HG02852 (cell line): Measurements from ENCODE around the gene CEP72.
"Not testable (repeated sequence)": the region's sequence is repeated elsewhere in the genome, so short reads cannot be mapped to it uniquely, and the experiment has no call there.

ENCODE experiments used
- ATAC-seq: cut with Tn5 transposase; IDR thresholded peaks from one replicate; pipeline ENCODE4 v1.9.1; 2021; ENCODE audit warnings: mild to moderate bottlenecking, moderate library complexity; ENCODE audit not compliant: unreplicated experiment

CEP72 gene

DNA sequence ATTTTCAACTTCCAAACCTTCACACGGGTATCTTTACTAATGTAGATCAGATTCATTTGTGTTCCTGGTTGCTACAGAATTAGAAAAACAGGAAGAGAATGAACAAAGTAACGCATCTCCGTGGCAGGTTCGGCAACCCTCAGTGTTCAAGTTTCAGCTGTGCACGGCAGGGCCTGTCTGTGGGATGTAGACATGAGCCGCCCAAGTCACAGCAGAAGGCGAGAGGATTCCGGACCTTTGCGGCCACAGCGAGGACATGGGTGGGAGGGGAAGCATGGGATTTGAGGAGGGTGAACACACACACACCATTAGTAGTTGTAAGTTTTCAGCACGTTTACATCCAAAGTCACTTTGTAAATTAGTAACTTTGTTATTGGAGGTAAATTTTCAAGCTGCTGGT is 31.7 kb upstream of the CEP72 start:
- no peak for ATAC-seq

DNA sequence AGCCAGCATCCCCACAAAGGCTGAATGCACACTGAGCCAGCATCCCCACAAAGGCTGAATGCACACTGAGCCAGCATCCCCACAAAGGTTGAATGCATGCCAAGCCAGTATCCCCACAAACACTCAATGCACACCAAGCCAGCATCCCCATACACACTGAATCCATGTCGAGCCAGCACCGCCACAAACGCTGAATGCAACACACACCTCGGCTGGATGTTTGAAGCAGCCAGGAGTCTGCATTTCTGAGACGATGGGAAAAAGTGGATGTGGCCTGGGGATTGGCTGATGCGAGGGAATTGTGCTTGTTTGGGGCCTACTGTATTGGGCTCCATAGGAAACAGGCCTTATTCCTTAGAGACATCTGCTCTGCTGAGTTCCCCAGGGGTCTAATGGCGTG is 30.9 kb upstream of the CEP72 start:
- no peak for ATAC-seq

DNA sequence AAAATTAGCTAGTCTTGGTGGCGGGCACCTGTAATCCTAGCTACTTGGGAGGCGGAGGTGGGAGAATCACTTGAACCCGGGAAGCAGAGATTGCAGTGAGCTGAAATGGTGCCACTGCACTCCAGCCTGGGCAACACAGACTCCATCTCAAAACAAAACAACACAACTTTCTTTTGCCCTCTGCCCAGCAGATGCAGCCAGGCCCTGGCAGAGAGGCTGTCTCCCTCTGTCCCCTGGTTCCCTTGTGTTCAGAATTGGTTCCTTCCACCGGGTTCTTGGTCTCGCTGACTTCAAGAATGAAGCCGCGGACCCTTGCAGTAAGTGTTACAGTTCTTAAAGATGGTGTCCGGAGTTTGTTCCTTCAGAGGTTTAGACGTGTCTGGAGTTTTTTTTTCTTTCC is 30.2 kb upstream of the CEP72 start:
- ATAC-seq: no peak

- not testable (repeated sequence) for ATAC-seq
These were observed 29.7 kb upstream of the CEP72 start for GRCh38 chr5:582445-582844.

- no peak for ATAC-seq
These were observed 29.1 kb upstream of the CEP72 start for GRCh38 chr5:582936-583635.

- no peak for ATAC-seq
These were observed 28.5 kb upstream of the CEP72 start for GRCh38 chr5:583645-584044.

- no peak for ATAC-seq
These were observed 27.9 kb upstream of the CEP72 start for GRCh38 chr5:584216-584615.

DNA sequence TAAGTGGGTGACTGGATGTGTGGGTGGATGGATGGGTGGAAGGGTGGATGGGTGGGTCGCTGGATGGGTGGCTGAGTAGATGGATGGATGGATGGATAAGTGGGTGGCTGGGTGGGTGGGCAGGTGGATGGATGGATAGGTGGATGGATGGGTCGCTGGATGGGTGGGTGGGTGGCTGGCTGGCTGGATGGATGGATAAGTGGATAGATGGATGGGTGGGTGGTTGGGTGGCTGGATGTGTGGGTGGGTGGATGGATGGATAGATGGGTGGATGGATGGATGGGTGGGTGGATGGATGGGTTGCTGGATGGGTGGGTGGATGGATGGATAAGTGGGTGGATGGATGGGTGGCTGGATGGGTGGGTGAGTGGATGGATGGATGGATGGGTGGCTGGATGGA is 27.3 kb upstream of the CEP72 start:
- no peak for ATAC-seq

GRCh38 chr5:585556-585955 is 26.6 kb upstream of the CEP72 start:
- ATAC-seq: no peak

- no peak for ATAC-seq
These were observed 26.0 kb upstream of the CEP72 start for GRCh38 chr5:585962-586628.

- ATAC-seq: no peak
These were observed 25.3 kb upstream of the CEP72 start for GRCh38 chr5:586751-587285.

- ATAC-seq: no peak
These were observed 24.7 kb upstream of the CEP72 start for GRCh38 chr5:587403-587802.

DNA sequence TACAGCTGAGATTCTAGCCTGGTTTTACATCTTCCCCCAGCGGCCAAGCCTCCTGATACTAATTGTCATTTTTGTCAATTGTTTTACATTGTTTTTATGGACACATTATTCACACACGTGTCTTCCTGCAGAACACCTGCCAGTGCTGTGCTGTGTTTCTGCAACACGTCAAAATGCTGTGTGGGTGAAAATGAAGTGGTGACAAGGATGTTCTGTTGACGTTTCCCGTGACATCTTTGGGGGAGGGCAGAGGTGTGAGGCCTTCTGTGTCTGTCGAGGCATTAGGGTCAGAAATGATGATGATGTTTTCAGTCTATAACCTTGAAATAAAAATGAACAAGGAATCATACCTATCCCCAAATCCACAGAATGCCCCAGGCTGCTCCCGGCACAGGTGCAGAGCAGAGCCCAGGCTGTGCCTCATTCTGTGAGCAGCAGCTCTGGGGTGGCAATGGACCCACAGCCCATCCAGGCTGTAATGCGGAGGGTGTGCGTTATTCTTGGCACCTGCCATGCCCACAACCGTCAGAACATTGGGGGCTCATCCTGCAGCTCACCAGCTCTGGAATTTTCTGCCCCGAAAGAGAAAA is 23.6 kb upstream of the CEP72 start:
- no peak for ATAC-seq

GRCh38 chr5:589173-589572 is 23.0 kb upstream of the CEP72 start:
- ATAC-seq: no peak

DNA sequence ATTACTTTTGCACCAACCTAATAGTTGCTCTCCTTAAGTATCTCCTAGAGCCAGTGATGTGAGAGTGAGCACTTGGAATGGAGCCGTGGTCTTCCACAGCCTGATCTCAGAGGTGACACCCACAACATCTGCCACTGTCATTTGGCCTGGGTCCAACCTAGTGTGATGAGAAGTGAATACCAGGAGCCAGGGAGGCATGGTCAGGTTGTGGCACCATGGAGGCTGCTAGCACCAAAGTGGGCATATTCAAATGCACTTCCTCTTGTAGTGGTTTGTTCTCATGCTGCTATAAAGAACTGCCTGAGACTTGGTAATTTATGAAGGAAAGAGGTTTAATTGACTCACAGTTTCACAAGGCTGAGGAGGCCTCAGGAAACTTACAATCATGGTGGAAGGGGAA is 22.6 kb upstream of the CEP72 start:
- ATAC-seq: no peak

DNA sequence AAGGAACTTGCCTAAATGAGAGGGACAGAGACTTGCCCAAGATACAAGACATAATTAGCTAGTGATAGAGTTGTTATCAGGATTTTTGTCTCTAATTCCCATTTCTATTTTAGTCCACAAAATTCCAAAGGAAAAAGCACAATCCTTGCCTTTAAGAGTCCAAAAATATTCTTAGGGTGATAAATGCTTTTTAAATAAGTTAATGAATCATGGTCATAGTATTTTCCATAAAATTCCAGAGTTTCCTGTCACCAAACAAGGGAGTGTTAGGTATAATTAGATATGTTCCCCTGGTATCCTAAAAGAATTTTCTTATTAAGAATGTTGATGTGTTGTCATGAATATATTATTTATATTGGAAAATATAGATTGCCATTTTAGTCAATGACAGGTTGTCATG is 21.8 kb upstream of the CEP72 start:
- ATAC-seq: no peak

- no peak for ATAC-seq
These were observed 20.4 kb upstream of the CEP72 start for GRCh38 chr5:591746-592145.

DNA sequence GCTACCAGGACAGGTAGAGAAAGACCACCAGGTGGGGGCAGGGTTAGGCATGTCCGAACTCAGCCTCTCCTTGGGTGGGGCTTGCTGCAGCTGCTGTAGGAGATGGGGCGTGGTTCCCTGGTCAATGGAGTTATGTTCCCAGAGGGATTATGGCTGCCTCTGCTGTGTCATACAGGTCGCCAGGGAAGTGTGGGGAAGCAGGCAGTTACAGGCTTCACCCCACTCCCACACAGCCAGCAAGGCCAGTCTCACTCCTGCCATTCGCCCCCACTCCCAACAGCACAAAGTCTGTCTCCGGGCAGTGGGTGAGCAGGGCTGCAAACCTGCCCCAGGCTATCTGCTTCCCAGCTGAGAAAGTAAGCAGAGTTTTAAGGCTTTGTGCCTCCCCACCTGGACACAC is 20.0 kb upstream of the CEP72 start:
- no peak for ATAC-seq

GRCh38 chr5:593511-593910 is 18.6 kb upstream of the CEP72 start:
- no peak for ATAC-seq

GRCh38 chr5:594226-594860 is 17.8 kb upstream of the CEP72 start:
- no peak for ATAC-seq

GRCh38 chr5:595285-595875 is 16.8 kb upstream of the CEP72 start:
- no peak for ATAC-seq
